ENCODE data around the gene TPCN2. TPM values are rescaled to one million over a fixed set of nuclear protein-coding genes. Genes with fewer than 3 reads are reported as not detected.

TPCN2 gene
- total and polyA plus RNA-seq, 2 of the 8 experiments (the other 6 are each of a cell fraction or from before 2014, with no cell fraction given): 9.7 to 18.6 TPM

DNA sequence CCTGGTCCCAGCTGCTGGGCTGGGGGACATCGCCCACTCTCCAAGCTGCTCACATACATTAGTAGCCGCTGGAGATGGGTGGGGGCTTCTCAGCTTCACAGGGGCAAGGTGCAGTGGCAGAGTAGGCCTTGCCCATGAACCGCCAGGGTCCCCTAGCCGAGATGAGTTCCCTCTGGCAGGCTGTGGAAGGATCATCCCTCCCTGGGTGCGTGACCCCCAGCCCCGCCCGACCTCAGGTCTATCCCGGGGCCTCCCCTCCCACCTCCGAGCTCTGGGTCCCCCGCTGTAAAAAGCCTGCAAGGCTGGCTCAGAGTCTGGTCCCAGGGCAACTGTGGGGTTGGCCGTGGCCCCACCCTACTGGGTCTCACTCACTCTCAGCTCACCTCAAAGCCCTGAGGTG, 15.3 kb upstream of the TPCN2 start:
- ChIA-PET POLR2A (ENCODE audit: partially characterized antibody) (interaction anchor here (1.5 kb wide), 1 partner anchor 156 kb away, joined by 3 read pairs; no protein-coding TSS in a partner anchor), CTCF (ENCODE audit: partially characterized antibody) (interaction anchor here (0.9 to 4.2 kb wide), 8 partner anchors 10 to 235 kb away, joined by 3 to 25 read pairs (median 4); partner anchors contain the start of gene MRGPRF)
- FAIRE-seq: no peak
- TF ChIP-seq CBX5 (IDR thresholded peaks at IDR 0.05; ENCODE audit: low read depth, low read length) (no peak), CHD1 (IDR thresholded peaks at IDR 0.05; ENCODE audit: low read depth, low read length) (no peak), MAFK (IDR thresholded peaks at IDR 0.05; ENCODE audit: low read depth, low read length) (no peak), CTBP2 (IDR thresholded peaks at IDR 0.05; ENCODE audit: borderline replicate concordance, insufficient read depth, insufficient read length, low read length) (no peak), HDAC2 (IDR thresholded peaks at IDR 0.05; ENCODE audit: borderline replicate concordance in 1 of 2, low read depth in 2 of 2, low read length in 2 of 2) (no peak), SRF (IDR thresholded peaks at IDR 0.05; ENCODE audit: low read depth, low read length) (no peak), JUND (IDR thresholded peaks at IDR 0.05; ENCODE audit: low read length) (no peak), HDAC6 (IDR thresholded peaks at IDR 0.05; ENCODE audit: low read depth, low read length) (no peak), CREB1 (IDR thresholded peaks at IDR 0.05) (no peak), E2F6 (IDR thresholded peaks at IDR 0.05) (no peak), ATF3 (IDR thresholded peaks at IDR 0.05; ENCODE audit: insufficient read depth, low read depth, low read length) (no peak), POLR2AphosphoS5 (IDR thresholded peaks at IDR 0.05; ENCODE audit: low read depth, low read length) (no peak), MAX (IDR thresholded peaks at IDR 0.05) (no peak)

More for the DNA sequence above, 15.3 kb upstream of the TPCN2 start:
- Histone ChIP-seq H3K4me2 (ENCODE audit: insufficient read depth in 1 of 2, low read depth in 2 of 2, low read length in 2 of 2) (no peak overlapping the region), H3K79me2 (ENCODE audit: control insufficient read depth in 1 of 2, insufficient read depth in 2 of 2, low read length in 2 of 2) (no peaks in the 10 kb centered on the region), H3K27ac (ENCODE audit: low read depth, low read length) (no peak overlapping the region), H3K9ac (replicated peaks in 1 of 4; ENCODE audit: extremely low read depth in 1 of 4, low read depth in 3 of 4, low read length in 3 of 4) (no peak overlapping the region), H3K4ac (replicated peaks; ENCODE audit: insufficient read length, low read depth, low read length) (no peak overlapping the region), H4K20me1 (replicated peaks in 1 of 2; ENCODE audit: control insufficient read depth in 1 of 2, insufficient read depth in 2 of 2, low read length in 2 of 2) (no peaks in the 10 kb centered on the region), H2BK15ac (ENCODE audit: low read length) (no peak overlapping the region), H3K4me1 (replicated peaks in 1 of 4; ENCODE audit: control insufficient read depth in 3 of 4, insufficient read depth in 4 of 4, low read length in 3 of 4) (peaks cover 0 to 9% (median 3%) of the 10 kb centered on the region in 4 experiments; a peak in 4 of 7 replicates), H2AFZ (ENCODE audit: low read length) (no peak overlapping the region), H2BK120ac (replicated peaks; ENCODE audit: low read depth, low read length) (no peak overlapping the region), H4K5ac (ENCODE audit: insufficient read length, low read depth, low read length) (no peak overlapping the region), H4K91ac (replicated peaks; ENCODE audit: insufficient read length, low read length) (no peak overlapping the region), H2BK5ac (ENCODE audit: low read depth, low read length) (no peak overlapping the region), H3K27me3 (replicated peaks in 1 of 4; ENCODE audit: control insufficient read depth in 3 of 4, extremely low read depth in 1 of 4, insufficient read depth in 3 of 4, low read length in 3 of 4) (no peaks in the 10 kb centered on the region), H3K36me3 (ENCODE audit: control insufficient read depth in 2 of 4, insufficient read depth in 4 of 4, low read length in 3 of 4) (no peaks in the 10 kb centered on the region), H3K14ac (ENCODE audit: insufficient read length) (no peak overlapping the region), H3K18ac (ENCODE audit: extremely low read depth, low read length) (no peak overlapping the region), H2BK20ac (ENCODE audit: low read length) (no peak overlapping the region), H3K9me3 (ENCODE audit: insufficient read depth in 2 of 2, low read depth in 1 of 2, low read length in 1 of 2) (no peaks in the 10 kb centered on the region), H3K23me2 (ENCODE audit: low read depth, low read length) (no peaks in the 10 kb centered on the region), H3K23ac (ENCODE audit: insufficient read length) (no peak overlapping the region), H2BK12ac (ENCODE audit: low read depth, low read length) (0 out of 2 replicates have a peak overlapping the region, but pooled peaks have one; percentile 27), H2AK5ac (ENCODE audit: low read depth, low read length) (no peak overlapping the region), H3K4me3 (ENCODE audit: extremely low read depth in 1 of 4, insufficient read depth in 2 of 4, low read depth in 3 of 4, low read length in 4 of 4) (no peak overlapping the region), H3K79me1 (ENCODE audit: low read depth, low read length) (no peaks in the 10 kb centered on the region), H3K56ac (replicated peaks; ENCODE audit: insufficient read length, low read depth, low read length) (no peak overlapping the region), H4K8ac (ENCODE audit: extremely low read depth, insufficient read depth, low read length) (0 out of 2 replicates have a peak overlapping the region, but pooled peaks have one; percentile 48)
- DNase-seq (ENCODE audit: low read depth in 1 of 2, low spot score in 2 of 2): no peak
- WGBS, 2 experiments (ENCODE audit: extremely low coverage in 1 of 2, insufficient coverage in 1 of 2, insufficient read length in 1 of 2, insufficient replicate concordance in 2 of 2, low coverage in 1 of 2, low lambda C conversion rate in 2 of 2, missing lambda C conversion rate in 1 of 2): 96% methylated on average over 9 of the region's 11 CpGs; no CpG with 5 or more reads in 1 of the 2 experiments
